Measurements from ENCODE around the gene SIK2.

SIK2 gene

GRCh38 chr11:111561306-111561705, 40.9 kb upstream of the SIK2 start:
- H3K4me3 ChIP-seq (ENCODE audit: low read depth, low read length), result no peak overlapping the region
- TF ChIP-seq, protein P1, sequence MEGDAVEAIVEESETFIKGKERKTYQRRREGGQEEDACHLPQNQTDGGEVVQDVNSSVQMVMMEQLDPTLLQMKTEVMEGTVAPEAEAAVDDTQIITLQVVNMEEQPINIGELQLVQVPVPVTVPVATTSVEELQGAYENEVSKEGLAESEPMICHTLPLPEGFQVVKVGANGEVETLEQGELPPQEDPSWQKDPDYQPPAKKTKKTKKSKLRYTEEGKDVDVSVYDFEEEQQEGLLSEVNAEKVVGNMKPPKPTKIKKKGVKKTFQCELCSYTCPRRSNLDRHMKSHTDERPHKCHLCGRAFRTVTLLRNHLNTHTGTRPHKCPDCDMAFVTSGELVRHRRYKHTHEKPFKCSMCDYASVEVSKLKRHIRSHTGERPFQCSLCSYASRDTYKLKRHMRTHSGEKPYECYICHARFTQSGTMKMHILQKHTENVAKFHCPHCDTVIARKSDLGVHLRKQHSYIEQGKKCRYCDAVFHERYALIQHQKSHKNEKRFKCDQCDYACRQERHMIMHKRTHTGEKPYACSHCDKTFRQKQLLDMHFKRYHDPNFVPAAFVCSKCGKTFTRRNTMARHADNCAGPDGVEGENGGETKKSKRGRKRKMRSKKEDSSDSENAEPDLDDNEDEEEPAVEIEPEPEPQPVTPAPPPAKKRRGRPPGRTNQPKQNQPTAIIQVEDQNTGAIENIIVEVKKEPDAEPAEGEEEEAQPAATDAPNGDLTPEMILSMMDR (IDR thresholded peaks at IDR 0.05; ENCODE audit: borderline replicate concordance, insufficient read depth, low read depth, low read length), result no peak

DNA sequence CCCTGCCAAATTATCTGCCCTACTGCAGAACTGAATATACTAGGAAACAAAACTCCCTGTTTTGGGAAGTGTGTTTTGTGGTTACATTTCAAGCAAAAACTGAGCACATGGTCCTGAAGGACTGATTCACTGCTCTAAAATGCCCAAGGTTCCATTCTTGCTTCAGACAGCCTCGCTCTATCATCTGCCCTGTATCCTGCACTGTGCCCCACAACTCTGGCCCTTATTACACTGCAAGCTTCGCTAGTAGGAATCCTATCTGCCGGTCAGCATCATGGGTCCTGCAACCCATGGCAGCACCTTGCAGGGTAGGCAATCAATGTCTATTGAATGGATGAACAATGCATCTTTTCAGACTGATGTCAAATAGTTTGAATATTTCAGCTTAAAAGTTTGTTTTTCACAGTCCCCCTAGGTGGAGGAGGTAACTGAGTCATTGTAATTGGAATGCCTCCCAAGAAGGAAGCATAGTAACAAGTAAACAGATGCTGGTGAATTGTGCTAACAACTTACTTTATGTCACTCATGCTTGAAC, 40.4 kb upstream of the SIK2 start:
- TF ChIP-seq, protein P1 (IDR thresholded peaks at IDR 0.05; ENCODE audit: borderline replicate concordance, insufficient read depth, low read depth, low read length), result no peak
- H3K4me3 ChIP-seq (ENCODE audit: low read depth, low read length), result no peak overlapping the region

- TF ChIP-seq, protein P1 (IDR thresholded peaks at IDR 0.05; ENCODE audit: borderline replicate concordance, insufficient read depth, low read depth, low read length), result no peak
- H3K4me3 ChIP-seq (ENCODE audit: low read depth, low read length), result no peak overlapping the region
Measured at GRCh38 chr11:111562692-111563389, 39.4 kb upstream of the SIK2 start.

- TF ChIP-seq, protein P1 (IDR thresholded peaks at IDR 0.05; ENCODE audit: borderline replicate concordance, insufficient read depth, low read depth, low read length), result peak; percentile 71
- no peak overlapping the region for H3K4me3 ChIP-seq (ENCODE audit: low read depth, low read length)
Measured at GRCh38 chr11:111565114-111565720, 37.0 kb upstream of the SIK2 start.

DNA sequence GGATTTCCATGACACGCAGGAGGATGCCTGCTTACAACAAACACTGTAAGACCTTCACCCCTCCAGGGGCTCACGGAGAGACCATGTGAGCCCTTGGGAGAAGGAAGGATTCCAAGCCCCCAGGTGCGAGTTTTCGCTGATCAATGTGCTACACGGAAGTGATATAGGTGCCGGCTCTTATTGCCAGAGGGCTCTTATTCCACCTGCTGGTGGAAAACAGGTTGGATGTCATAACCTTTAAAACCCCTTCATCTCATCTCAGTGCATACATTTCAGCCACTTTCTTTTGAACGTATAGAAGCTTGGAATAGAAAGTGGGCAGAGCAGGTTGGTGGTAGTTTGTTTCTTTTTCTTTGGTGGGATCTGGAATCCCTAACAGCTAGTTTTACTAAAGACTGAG, 35.9 kb upstream of the SIK2 start:
- no peak overlapping the region for H3K4me3 ChIP-seq (ENCODE audit: low read depth, low read length)
- TF ChIP-seq, protein P1 (IDR thresholded peaks at IDR 0.05; ENCODE audit: borderline replicate concordance, insufficient read depth, low read depth, low read length), result no peak

- no peak overlapping the region for H3K4me3 ChIP-seq (ENCODE audit: low read depth, low read length)
- TF ChIP-seq, protein P1 (IDR thresholded peaks at IDR 0.05; ENCODE audit: borderline replicate concordance, insufficient read depth, low read depth, low read length), result no peak
Measured at GRCh38 chr11:111569476-111569875, 32.8 kb upstream of the SIK2 start.

DNA sequence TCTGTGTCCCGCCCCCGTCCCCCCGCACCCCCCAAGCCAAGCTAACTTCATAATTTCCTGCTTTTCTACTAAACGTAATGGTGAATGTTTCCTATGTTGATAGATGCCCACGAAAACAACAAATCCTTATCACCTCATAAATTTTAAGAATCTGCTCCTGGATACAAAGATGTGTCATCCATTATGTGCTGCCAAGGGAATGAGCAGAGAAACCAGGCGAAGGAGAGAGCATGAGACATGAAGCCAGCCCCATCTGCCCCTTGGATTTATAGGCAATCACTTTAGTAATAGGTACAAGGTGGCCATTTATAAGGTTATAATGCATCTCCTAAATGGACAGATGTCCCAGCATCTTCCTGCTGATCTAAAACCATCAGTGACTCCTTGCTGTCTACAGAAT, 31.5 kb upstream of the SIK2 start:
- TF ChIP-seq, protein P1 (IDR thresholded peaks at IDR 0.05; ENCODE audit: borderline replicate concordance, insufficient read depth, low read depth, low read length), result no peak
- H3K4me3 ChIP-seq (ENCODE audit: low read depth, low read length), result no peak overlapping the region
